Natural killer cell (primary cell): ENCODE measurements around the gene SGK2. TPM values are rescaled to one million over a fixed set of nuclear protein-coding genes. Genes with fewer than 3 reads are reported as not detected.

ENCODE experiments used
- ATAC-seq, 3 donors: fragments of 150-1000 bp in 2 of 3; fragments of 200-7000 bp in 1 of 3; cut with Tn5 transposase; 1 replicate in 1 of 3; 2 replicates in 2 of 3; pipeline ENCODE4 v1.10.0; 2021; ENCODE audit warnings: mild to moderate bottlenecking in 2 of 3, moderate library complexity in 2 of 3
- DNase-seq, 2 donors: peaks; one replicate each; pipeline versions ENCODE4 v3.0.0 to v3.0.0-alpha.2; 2013 to 2021; ENCODE audit warnings: mixed read lengths in 1 of 2
- H3K27ac ChIP-seq: one replicate; pipeline ENCODE4 v1.5.1; 2013; ENCODE audit warnings: mild to moderate bottlenecking, low read length
- H3K27me3 ChIP-seq: one replicate; pipeline ENCODE4 v1.6.1; 2013; ENCODE audit warnings: low read length; ENCODE audit not compliant: control insufficient read depth, insufficient read depth
- H3K36me3 ChIP-seq: one replicate; pipeline ENCODE4 v1.6.1; 2013; ENCODE audit warnings: low read length; ENCODE audit not compliant: control insufficient read depth, insufficient read depth
- H3K4me1 ChIP-seq: one replicate; pipeline ENCODE4 v1.6.1; 2013; ENCODE audit warnings: low read length; ENCODE audit not compliant: control insufficient read depth, insufficient read depth
- H3K4me3 ChIP-seq: one replicate; pipeline ENCODE4 v1.5.1; 2013; ENCODE audit warnings: low read length
- H3K9me3 ChIP-seq: one replicate; pipeline ENCODE4 v1.6.1; 2013; ENCODE audit warnings: low read length; ENCODE audit not compliant: control insufficient read depth, insufficient read depth
- H3K27ac Mint-ChIP-seq, 2 donors: one replicate each; pipeline ENCODE4 v1.8.0; 2022; ENCODE audit warnings: mild to moderate bottlenecking in 2 of 2, mixed read lengths in 2 of 2, moderate library complexity in 1 of 2
- H3K27me3 Mint-ChIP-seq, 2 donors: one replicate each; pipeline ENCODE4 v1.8.0; 2022; ENCODE audit warnings: low read depth in 2 of 2, mixed read lengths in 2 of 2
- H3K36me3 Mint-ChIP-seq: one replicate; pipeline ENCODE4 v1.8.0; 2022; ENCODE audit warnings: mixed read lengths
- H3K4me1 Mint-ChIP-seq, 2 donors: one replicate each; pipeline ENCODE4 v1.8.0; 2022; ENCODE audit warnings: mixed read lengths in 2 of 2
- H3K4me3 Mint-ChIP-seq: one replicate; pipeline ENCODE4 v1.8.0; 2022; ENCODE audit warnings: mild to moderate bottlenecking, moderate library complexity, mixed read lengths
- H3K9me3 Mint-ChIP-seq, 2 donors: one replicate each; pipeline ENCODE4 v1.8.0; 2022; ENCODE audit warnings: mixed read lengths in 2 of 2
- CTCF ChIP-seq: fragments of 200-600 bp; IDR thresholded peaks from one replicate; pipeline ENCODE4 v1.8.0; 2022; ENCODE audit warnings: antibody characterized with exemption
- WGBS: methylation state at CpG from one replicate; pipeline ENCODE4 v1.1.7; 2013; ENCODE audit warnings: missing lambda C conversion rate; ENCODE audit not compliant: insufficient coverage; 5-methylcytosine and 5-hydroxymethylcytosine counted together
- intact Hi-C: fragments of 100-400 bp; cut with micrococcal nuclease; formaldehyde crosslinking; loops from one replicate; pipeline ENCODE4 v1.14.2; 2022
- total RNA-seq, 4 donors: library from RNA; stranded (reverse); fragments of 120-200 nt in 1 of 4; gene quantifications; one replicate each; pipeline versions ENCODE4 v1.2.3 to v1.2.4, GENCODE V29; 2013 to 2022

SGK2 gene
- total RNA-seq, 3 donors from 2014 or later (not counting 1 experiment from before 2014, with no cell fraction given): 0.48 to 1.2 (median 0.61) TPM

GRCh38 chr20:43549416-43550065 is 9.3 kb upstream of the SGK2 start:
- TF ChIP-seq CTCF: no peak

GRCh38 chr20:43550456-43550855 is 8.4 kb upstream of the SGK2 start:
- Mint-ChIP-seq H3K27me3 (no peaks in the 10 kb centered on the region), H3K36me3 (no peaks in the 10 kb centered on the region), H3K4me3 (no peak overlapping the region), H3K27ac (no peak overlapping the region), H3K9me3 (no peaks in the 10 kb centered on the region), H3K4me1 (no peaks in the 10 kb centered on the region)
- Histone ChIP-seq H3K36me3 (no peaks in the 10 kb centered on the region), H3K4me1 (no peaks in the 10 kb centered on the region), H3K27me3 (no peaks in the 10 kb centered on the region), H3K4me3 (no peak overlapping the region), H3K9me3 (no peaks in the 10 kb centered on the region), H3K27ac (no peak overlapping the region)
- ATAC-seq: no peak
- DNase-seq: no peak
- WGBS: 100% methylated on average over 2 of the region's 2 CpGs
- TF ChIP-seq CTCF: no peak
- intact Hi-C loops: no loop called here

More at GRCh38 chr20:43549416-43550065, 9.3 kb upstream of the SGK2 start:
- Mint-ChIP-seq H3K4me1 (no peaks in the 10 kb centered on the region), H3K4me3 (no peak overlapping the region), H3K27me3 (no peaks in the 10 kb centered on the region), H3K27ac (no peak overlapping the region), H3K9me3 (no peaks in the 10 kb centered on the region), H3K36me3 (no peaks in the 10 kb centered on the region)
- intact Hi-C loops: no loop called here
- no peak for DNase-seq
- H3K27ac ChIP-seq: no peak overlapping the region
- no peaks in the 10 kb centered on the region for H3K4me1 ChIP-seq
- WGBS: 84% methylated on average over 4 of the region's 4 CpGs
- no peaks in the 10 kb centered on the region for H3K27me3 ChIP-seq
- ATAC-seq: no peak
- no peaks in the 10 kb centered on the region for H3K36me3 ChIP-seq
- no peak overlapping the region for H3K4me3 ChIP-seq
- H3K9me3 ChIP-seq: no peaks in the 10 kb centered on the region

GRCh38 chr20:43554369-43554768 is 4.5 kb upstream of the SGK2 start:
- intact Hi-C loops: no loop called here
- 74% methylated on average over 3 of the region's 3 CpGs for WGBS
- ATAC-seq (no peak), DNase-seq (no peak)
- H3K4me3 ChIP-seq: no peak overlapping the region
- TF ChIP-seq CTCF: no peak
- no peak overlapping the region for H3K27ac ChIP-seq
- no peaks in the 10 kb centered on the region for H3K27me3 ChIP-seq
- H3K9me3 ChIP-seq: no peaks in the 10 kb centered on the region
- peaks cover 0 to 2% of the 10 kb centered on the region in 2 donors for H3K27me3 Mint-ChIP-seq
- no peak overlapping the region for H3K27ac Mint-ChIP-seq
- H3K4me1 Mint-ChIP-seq: no peaks in the 10 kb centered on the region
- no peaks in the 10 kb centered on the region for H3K9me3 Mint-ChIP-seq
- no peaks in the 10 kb centered on the region for H3K4me1 ChIP-seq
- no peaks in the 10 kb centered on the region for H3K36me3 ChIP-seq
- H3K4me3 Mint-ChIP-seq: no peak overlapping the region
- no peaks in the 10 kb centered on the region for H3K36me3 Mint-ChIP-seq
